Measurements from ENCODE around the gene RPL35A.

GRCh38 chr3:197901626-197902025, 48.4 kb upstream of the RPL35A start:
- TF ChIP-seq POLR2AphosphoS5 (IDR thresholded peaks at IDR 0.05) (no peak), POLR2A (IDR thresholded peaks at IDR 0.05) (no peak)
- TF ChIP-seq, protein P1, sequence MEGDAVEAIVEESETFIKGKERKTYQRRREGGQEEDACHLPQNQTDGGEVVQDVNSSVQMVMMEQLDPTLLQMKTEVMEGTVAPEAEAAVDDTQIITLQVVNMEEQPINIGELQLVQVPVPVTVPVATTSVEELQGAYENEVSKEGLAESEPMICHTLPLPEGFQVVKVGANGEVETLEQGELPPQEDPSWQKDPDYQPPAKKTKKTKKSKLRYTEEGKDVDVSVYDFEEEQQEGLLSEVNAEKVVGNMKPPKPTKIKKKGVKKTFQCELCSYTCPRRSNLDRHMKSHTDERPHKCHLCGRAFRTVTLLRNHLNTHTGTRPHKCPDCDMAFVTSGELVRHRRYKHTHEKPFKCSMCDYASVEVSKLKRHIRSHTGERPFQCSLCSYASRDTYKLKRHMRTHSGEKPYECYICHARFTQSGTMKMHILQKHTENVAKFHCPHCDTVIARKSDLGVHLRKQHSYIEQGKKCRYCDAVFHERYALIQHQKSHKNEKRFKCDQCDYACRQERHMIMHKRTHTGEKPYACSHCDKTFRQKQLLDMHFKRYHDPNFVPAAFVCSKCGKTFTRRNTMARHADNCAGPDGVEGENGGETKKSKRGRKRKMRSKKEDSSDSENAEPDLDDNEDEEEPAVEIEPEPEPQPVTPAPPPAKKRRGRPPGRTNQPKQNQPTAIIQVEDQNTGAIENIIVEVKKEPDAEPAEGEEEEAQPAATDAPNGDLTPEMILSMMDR (IDR thresholded peaks at IDR 0.05) = no peak
